HL-60 (cell line): Measurements from ENCODE around the gene KCNAB3.

Experiments
- GABPA ChIP-seq: IDR thresholded peaks from 2 replicates; pipeline ENCODE4 v1.6.1; 2012; ENCODE audit warnings: low read depth
- POLR2AphosphoS5 ChIP-seq: IDR thresholded peaks from 2 replicates; pipeline ENCODE4 v1.6.1; 2012; ENCODE audit warnings: low read depth
- SPI1 ChIP-seq: IDR thresholded peaks from 2 replicates; pipeline ENCODE4 v1.6.1; 2012; ENCODE audit warnings: low read depth, mild to moderate bottlenecking, borderline replicate concordance
- TF ChIP-seq, protein P1 (sequence below): IDR thresholded peaks from one replicate; pipeline ENCODE4 v1.5.1; 2011; ENCODE audit warnings: low read length, control low read depth, inconsistent platforms; ENCODE audit not compliant: insufficient read depth
- TF ChIP-seq, protein P2 (sequence below): IDR thresholded peaks from 2 replicates; pipeline ENCODE4 v1.6.1; 2012; ENCODE audit warnings: low read depth; ENCODE audit not compliant: insufficient replicate concordance

- TF ChIP-seq, protein P1, sequence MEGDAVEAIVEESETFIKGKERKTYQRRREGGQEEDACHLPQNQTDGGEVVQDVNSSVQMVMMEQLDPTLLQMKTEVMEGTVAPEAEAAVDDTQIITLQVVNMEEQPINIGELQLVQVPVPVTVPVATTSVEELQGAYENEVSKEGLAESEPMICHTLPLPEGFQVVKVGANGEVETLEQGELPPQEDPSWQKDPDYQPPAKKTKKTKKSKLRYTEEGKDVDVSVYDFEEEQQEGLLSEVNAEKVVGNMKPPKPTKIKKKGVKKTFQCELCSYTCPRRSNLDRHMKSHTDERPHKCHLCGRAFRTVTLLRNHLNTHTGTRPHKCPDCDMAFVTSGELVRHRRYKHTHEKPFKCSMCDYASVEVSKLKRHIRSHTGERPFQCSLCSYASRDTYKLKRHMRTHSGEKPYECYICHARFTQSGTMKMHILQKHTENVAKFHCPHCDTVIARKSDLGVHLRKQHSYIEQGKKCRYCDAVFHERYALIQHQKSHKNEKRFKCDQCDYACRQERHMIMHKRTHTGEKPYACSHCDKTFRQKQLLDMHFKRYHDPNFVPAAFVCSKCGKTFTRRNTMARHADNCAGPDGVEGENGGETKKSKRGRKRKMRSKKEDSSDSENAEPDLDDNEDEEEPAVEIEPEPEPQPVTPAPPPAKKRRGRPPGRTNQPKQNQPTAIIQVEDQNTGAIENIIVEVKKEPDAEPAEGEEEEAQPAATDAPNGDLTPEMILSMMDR: no peak
- TF ChIP-seq POLR2AphosphoS5 (no peak), SPI1 (no peak), GABPA (no peak)
- TF ChIP-seq, protein P2, sequence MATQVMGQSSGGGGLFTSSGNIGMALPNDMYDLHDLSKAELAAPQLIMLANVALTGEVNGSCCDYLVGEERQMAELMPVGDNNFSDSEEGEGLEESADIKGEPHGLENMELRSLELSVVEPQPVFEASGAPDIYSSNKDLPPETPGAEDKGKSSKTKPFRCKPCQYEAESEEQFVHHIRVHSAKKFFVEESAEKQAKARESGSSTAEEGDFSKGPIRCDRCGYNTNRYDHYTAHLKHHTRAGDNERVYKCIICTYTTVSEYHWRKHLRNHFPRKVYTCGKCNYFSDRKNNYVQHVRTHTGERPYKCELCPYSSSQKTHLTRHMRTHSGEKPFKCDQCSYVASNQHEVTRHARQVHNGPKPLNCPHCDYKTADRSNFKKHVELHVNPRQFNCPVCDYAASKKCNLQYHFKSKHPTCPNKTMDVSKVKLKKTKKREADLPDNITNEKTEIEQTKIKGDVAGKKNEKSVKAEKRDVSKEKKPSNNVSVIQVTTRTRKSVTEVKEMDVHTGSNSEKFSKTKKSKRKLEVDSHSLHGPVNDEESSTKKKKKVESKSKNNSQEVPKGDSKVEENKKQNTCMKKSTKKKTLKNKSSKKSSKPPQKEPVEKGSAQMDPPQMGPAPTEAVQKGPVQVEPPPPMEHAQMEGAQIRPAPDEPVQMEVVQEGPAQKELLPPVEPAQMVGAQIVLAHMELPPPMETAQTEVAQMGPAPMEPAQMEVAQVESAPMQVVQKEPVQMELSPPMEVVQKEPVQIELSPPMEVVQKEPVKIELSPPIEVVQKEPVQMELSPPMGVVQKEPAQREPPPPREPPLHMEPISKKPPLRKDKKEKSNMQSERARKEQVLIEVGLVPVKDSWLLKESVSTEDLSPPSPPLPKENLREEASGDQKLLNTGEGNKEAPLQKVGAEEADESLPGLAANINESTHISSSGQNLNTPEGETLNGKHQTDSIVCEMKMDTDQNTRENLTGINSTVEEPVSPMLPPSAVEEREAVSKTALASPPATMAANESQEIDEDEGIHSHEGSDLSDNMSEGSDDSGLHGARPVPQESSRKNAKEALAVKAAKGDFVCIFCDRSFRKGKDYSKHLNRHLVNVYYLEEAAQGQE: no peak
These were observed 38.1 kb upstream of the KCNAB3 start for GRCh38 chr17:7967751-7968150.
